Neural crest cell (in vitro differentiated cells): ENCODE data around the gene PPP2R2D. TPM values are rescaled to one million over a fixed set of nuclear protein-coding genes. Genes with fewer than 3 reads are reported as not detected.

Experiments used
- DNase-seq: peaks from one replicate; pipeline ENCODE4 v3.0.0; 2021; ENCODE audit warnings: low read depth, mixed read lengths, low spot score
- H3K27ac Mint-ChIP-seq: one replicate; pipeline ENCODE4 v1.8.0; 2021; ENCODE audit warnings: mild to moderate bottlenecking, mixed read lengths; ENCODE audit not compliant: unreplicated experiment
- H3K27me3 Mint-ChIP-seq: 2 replicates; pipeline ENCODE4 v1.8.0; 2021; ENCODE audit warnings: low read depth, mild to moderate bottlenecking, mixed read lengths
- H3K36me3 Mint-ChIP-seq: 2 replicates; pipeline ENCODE4 v1.8.0; 2021; ENCODE audit warnings: low read depth, mild to moderate bottlenecking, mixed read lengths
- H3K4me1 Mint-ChIP-seq: 2 replicates; pipeline ENCODE4 v1.8.0; 2021; ENCODE audit warnings: mixed read lengths
- H3K4me3 Mint-ChIP-seq: one replicate; pipeline ENCODE4 v1.8.0; 2021; ENCODE audit warnings: mild to moderate bottlenecking, mixed read lengths
- H3K9me3 Mint-ChIP-seq: 2 replicates; pipeline ENCODE4 v1.8.0; 2021; ENCODE audit warnings: mixed read lengths
- CTCF ChIP-seq: fragments of 200-600 bp; sonication (generic); conservative IDR thresholded peaks from 2 replicates; pipeline ENCODE4 v1.5.0; 2021; ENCODE audit warnings: antibody characterized with exemption, mild to moderate bottlenecking
- total RNA-seq: library from RNA; stranded (reverse); gene quantifications from 2 replicates; pipeline ENCODE4 v1.2.1, GENCODE V29; 2021

PPP2R2D gene
- total RNA-seq, 1 donor from 2014 or later = 39.3 TPM

GRCh38 chr10:131963350-131963749 lies 62.5 kb downstream of the PPP2R2D start:
- H3K4me3 Mint-ChIP-seq = no peak overlapping the region
- H3K36me3 Mint-ChIP-seq = peaks cover 7% of the 10 kb centered on the region
- no peak overlapping the region for H3K27ac Mint-ChIP-seq
- TF ChIP-seq CTCF = no peak
- no peaks in the 10 kb centered on the region for H3K9me3 Mint-ChIP-seq
- H3K4me1 Mint-ChIP-seq = no peaks in the 10 kb centered on the region
- DNase-seq = no peak
- H3K27me3 Mint-ChIP-seq = no peaks in the 10 kb centered on the region

GRCh38 chr10:131963811-131964210 lies 63.0 kb downstream of the PPP2R2D start:
- H3K27ac Mint-ChIP-seq = no peak overlapping the region
- no peaks in the 10 kb centered on the region for H3K4me1 Mint-ChIP-seq
- H3K27me3 Mint-ChIP-seq = no peaks in the 10 kb centered on the region
- no peak for DNase-seq
- no peaks in the 10 kb centered on the region for H3K9me3 Mint-ChIP-seq
- no peak for TF ChIP-seq CTCF
- no peak overlapping the region for H3K4me3 Mint-ChIP-seq
- peaks cover 8% of the 10 kb centered on the region for H3K36me3 Mint-ChIP-seq

GRCh38 chr10:131964298-131964697 lies 63.5 kb downstream of the PPP2R2D start:
- no peaks in the 10 kb centered on the region for H3K9me3 Mint-ChIP-seq
- TF ChIP-seq CTCF = no peak
- DNase-seq = no peak
- no peak overlapping the region for H3K4me3 Mint-ChIP-seq
- peaks cover 7% of the 10 kb centered on the region for H3K36me3 Mint-ChIP-seq
- H3K27ac Mint-ChIP-seq = no peak overlapping the region
- no peaks in the 10 kb centered on the region for H3K4me1 Mint-ChIP-seq
- H3K27me3 Mint-ChIP-seq = no peaks in the 10 kb centered on the region

GRCh38 chr10:131968949-131969348 lies 68.1 kb downstream of the PPP2R2D start:
- peaks cover 6% of the 10 kb centered on the region for H3K4me1 Mint-ChIP-seq
- no peaks in the 10 kb centered on the region for H3K9me3 Mint-ChIP-seq
- no peak for TF ChIP-seq CTCF
- H3K36me3 Mint-ChIP-seq = peaks cover 14% of the 10 kb centered on the region
- H3K27ac Mint-ChIP-seq = no peak overlapping the region
- H3K27me3 Mint-ChIP-seq = no peaks in the 10 kb centered on the region
- DNase-seq = no peak
- no peak overlapping the region for H3K4me3 Mint-ChIP-seq

- H3K4me1 Mint-ChIP-seq = peaks cover 7% of the 10 kb centered on the region
- TF ChIP-seq CTCF = no peak
- H3K27me3 Mint-ChIP-seq = no peaks in the 10 kb centered on the region
- peaks cover 14% of the 10 kb centered on the region for H3K36me3 Mint-ChIP-seq
- no peak for DNase-seq
- no peaks in the 10 kb centered on the region for H3K9me3 Mint-ChIP-seq
- H3K4me3 Mint-ChIP-seq = no peak overlapping the region
- H3K27ac Mint-ChIP-seq = no peak overlapping the region
These were observed 70.1 kb downstream of the PPP2R2D start for GRCh38 chr10:131970946-131971345.

GRCh38 chr10:131971591-131971990 lies 70.8 kb downstream of the PPP2R2D start:
- TF ChIP-seq CTCF = no peak
- Mint-ChIP-seq H3K4me3 (no peak overlapping the region), H3K4me1 (peaks cover 7% of the 10 kb centered on the region), H3K36me3 (peaks cover 14% of the 10 kb centered on the region), H3K27ac (no peak overlapping the region), H3K9me3 (no peaks in the 10 kb centered on the region), H3K27me3 (no peaks in the 10 kb centered on the region)
- DNase-seq = no peak
